ENCODE results near the gene KRTAP5-4.

- TF ChIP-seq, protein P1, sequence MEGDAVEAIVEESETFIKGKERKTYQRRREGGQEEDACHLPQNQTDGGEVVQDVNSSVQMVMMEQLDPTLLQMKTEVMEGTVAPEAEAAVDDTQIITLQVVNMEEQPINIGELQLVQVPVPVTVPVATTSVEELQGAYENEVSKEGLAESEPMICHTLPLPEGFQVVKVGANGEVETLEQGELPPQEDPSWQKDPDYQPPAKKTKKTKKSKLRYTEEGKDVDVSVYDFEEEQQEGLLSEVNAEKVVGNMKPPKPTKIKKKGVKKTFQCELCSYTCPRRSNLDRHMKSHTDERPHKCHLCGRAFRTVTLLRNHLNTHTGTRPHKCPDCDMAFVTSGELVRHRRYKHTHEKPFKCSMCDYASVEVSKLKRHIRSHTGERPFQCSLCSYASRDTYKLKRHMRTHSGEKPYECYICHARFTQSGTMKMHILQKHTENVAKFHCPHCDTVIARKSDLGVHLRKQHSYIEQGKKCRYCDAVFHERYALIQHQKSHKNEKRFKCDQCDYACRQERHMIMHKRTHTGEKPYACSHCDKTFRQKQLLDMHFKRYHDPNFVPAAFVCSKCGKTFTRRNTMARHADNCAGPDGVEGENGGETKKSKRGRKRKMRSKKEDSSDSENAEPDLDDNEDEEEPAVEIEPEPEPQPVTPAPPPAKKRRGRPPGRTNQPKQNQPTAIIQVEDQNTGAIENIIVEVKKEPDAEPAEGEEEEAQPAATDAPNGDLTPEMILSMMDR (IDR thresholded peaks at IDR 0.05) = no peak
- no peak for TF ChIP-seq ZFX (IDR thresholded peaks at IDR 0.05; ENCODE audit: borderline replicate concordance)
Measured at GRCh38 chr11:1667121-1667850, 45.3 kb upstream of the KRTAP5-4 start.
